NK-92 (cell line): ENCODE results near the gene INPP5E.

Source experiments
- DNase-seq: peaks from one replicate; lab custom pipeline; 2025; ENCODE audit not compliant: unreplicated experiment; lab: John Stamatoyannopoulos, UW

The INPP5E gene

GRCh38 chr9:136391737-136392537 lies 47.7 kb downstream of the INPP5E start:
- DNase-seq = no peak

- DNase-seq = no peak
Measured at GRCh38 chr9:136389396-136389795, 50.2 kb downstream of the INPP5E start.

GRCh38 chr9:136387217-136387616 lies 52.4 kb downstream of the INPP5E start:
- no peak for DNase-seq

GRCh38 chr9:136386018-136386417 lies 53.6 kb downstream of the INPP5E start:
- no peak for DNase-seq

- no peak for DNase-seq
Measured at GRCh38 chr9:136385015-136385414, 54.6 kb downstream of the INPP5E start.

- DNase-seq = no peak
Measured at GRCh38 chr9:136383436-136383835, 56.2 kb downstream of the INPP5E start.

GRCh38 chr9:136381966-136382513 lies 57.6 kb downstream of the INPP5E start:
- DNase-seq = no peak

GRCh38 chr9:136381311-136381710 lies 58.3 kb downstream of the INPP5E start:
- DNase-seq = no peak

- no peak for DNase-seq
Measured at GRCh38 chr9:136380381-136380780, 59.3 kb downstream of the INPP5E start.

GRCh38 chr9:136379891-136380290 lies 59.8 kb downstream of the INPP5E start:
- no peak for DNase-seq

- DNase-seq = no peak
Measured at GRCh38 chr9:136379401-136379800, 60.2 kb downstream of the INPP5E start.

GRCh38 chr9:136379003-136379287 lies 60.7 kb downstream of the INPP5E start:
- no peak for DNase-seq
